Subcutaneous abdominal adipose tissue (tissue), 5 donors: ENCODE data around the gene GOLGA5.
"Not testable (repeated sequence)": the region's sequence is repeated elsewhere in the genome, so short reads cannot be mapped to it uniquely, and the experiment has no call there.

Experiments
- H3K27ac ChIP-seq: one replicate; pipeline ENCODE4 v1.7.0; 2013; ENCODE audit warnings: low read depth, mild to moderate bottlenecking, inconsistent platforms, low read length, moderate library complexity
- H3K27me3 ChIP-seq, 5 donors: one replicate each; pipeline ENCODE4 v1.7.0; 2013; ENCODE audit warnings: low read length in 5 of 5, inconsistent platforms in 1 of 5; ENCODE audit not compliant: control insufficient read depth in 5 of 5, insufficient read depth in 4 of 5
- H3K36me3 ChIP-seq, 5 donors: one replicate each; pipeline ENCODE4 v1.7.0; 2013; ENCODE audit warnings: low read length in 5 of 5; ENCODE audit not compliant: control insufficient read depth in 5 of 5, insufficient read depth in 5 of 5
- H3K4me1 ChIP-seq, 5 donors: one replicate each; pipeline ENCODE4 v1.7.0; 2013; ENCODE audit warnings: low read length in 5 of 5, mild to moderate bottlenecking in 3 of 5, moderate library complexity in 1 of 5; ENCODE audit not compliant: control insufficient read depth in 5 of 5, insufficient read depth in 5 of 5
- H3K4me3 ChIP-seq, 5 donors: one replicate each; pipeline ENCODE4 v1.7.0; 2013; ENCODE audit warnings: low read length in 5 of 5, low read depth in 1 of 5
- H3K9ac ChIP-seq, 5 donors: one replicate each; pipeline ENCODE4 v1.7.0; 2013; ENCODE audit warnings: low read length in 5 of 5, mild to moderate bottlenecking in 4 of 5, moderate library complexity in 3 of 5
- H3K9me3 ChIP-seq, 5 donors: one replicate each; pipeline ENCODE4 v1.7.0; 2013; ENCODE audit warnings: low read length in 5 of 5; ENCODE audit not compliant: control insufficient read depth in 5 of 5
- donor health status: healthy.
- donor health status: healthy.
- donor health status: healthy.
- donor health status: healthy.
- donor health status: healthy.

Gene GOLGA5

GRCh38 chr14:92850492-92850891 is 56.4 kb downstream of the GOLGA5 start:
- Histone ChIP-seq H3K4me1 (peaks cover 0 to 36% (median 0%) of the 10 kb centered on the region in 5 donors), H3K9ac (no peak overlapping the region), H3K27me3 (no peaks in the 10 kb centered on the region), H3K9me3 (peaks cover 0 to 10% (median 0%) of the 10 kb centered on the region in 5 donors), H3K36me3 (no peaks in the 10 kb centered on the region), H3K27ac (no peak overlapping the region), H3K4me3 (no peak overlapping the region)

DNA sequence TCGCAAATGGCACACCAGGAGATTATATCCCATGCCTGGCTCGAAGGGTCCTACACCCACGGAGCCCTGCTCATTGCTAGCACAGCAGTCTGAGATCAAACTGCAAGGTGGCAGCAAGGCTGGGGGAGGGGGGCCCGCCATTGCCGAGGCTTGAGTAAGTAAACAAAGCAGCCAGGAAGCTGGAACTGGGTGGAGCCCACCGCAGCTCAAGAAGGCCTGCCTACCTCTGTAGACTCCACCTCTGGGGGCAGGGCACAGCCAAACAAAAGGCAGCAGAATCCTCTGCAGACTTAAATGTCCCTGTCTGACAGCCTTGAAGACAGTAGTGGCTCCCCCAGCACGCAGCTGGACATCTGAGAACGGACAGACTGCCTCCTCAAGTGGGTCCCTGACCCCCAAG is 59.0 kb downstream of the GOLGA5 start:
- H3K9ac ChIP-seq, H3K4me3 ChIP-seq, H3K27me3 ChIP-seq, H3K27ac ChIP-seq, H3K36me3 ChIP-seq, H3K9me3 ChIP-seq: not testable (repeated sequence)
- H3K4me1 ChIP-seq, result peaks cover 0 to 18% (median 0%) of the 10 kb centered on the region in 5 donors

- H3K4me1 ChIP-seq, result no peaks in the 10 kb centered on the region
- peaks cover 0 to 3% (median 0%) of the 10 kb centered on the region in 5 donors for H3K9me3 ChIP-seq
- H3K4me3 ChIP-seq, result no peak overlapping the region
- H3K27me3 ChIP-seq, result no peaks in the 10 kb centered on the region
- H3K36me3 ChIP-seq, result no peaks in the 10 kb centered on the region
- no peak overlapping the region for H3K9ac ChIP-seq
- H3K27ac ChIP-seq, result no peak overlapping the region
Observed at GRCh38 chr14:92860049-92860840, 66.1 kb downstream of the GOLGA5 start.

DNA sequence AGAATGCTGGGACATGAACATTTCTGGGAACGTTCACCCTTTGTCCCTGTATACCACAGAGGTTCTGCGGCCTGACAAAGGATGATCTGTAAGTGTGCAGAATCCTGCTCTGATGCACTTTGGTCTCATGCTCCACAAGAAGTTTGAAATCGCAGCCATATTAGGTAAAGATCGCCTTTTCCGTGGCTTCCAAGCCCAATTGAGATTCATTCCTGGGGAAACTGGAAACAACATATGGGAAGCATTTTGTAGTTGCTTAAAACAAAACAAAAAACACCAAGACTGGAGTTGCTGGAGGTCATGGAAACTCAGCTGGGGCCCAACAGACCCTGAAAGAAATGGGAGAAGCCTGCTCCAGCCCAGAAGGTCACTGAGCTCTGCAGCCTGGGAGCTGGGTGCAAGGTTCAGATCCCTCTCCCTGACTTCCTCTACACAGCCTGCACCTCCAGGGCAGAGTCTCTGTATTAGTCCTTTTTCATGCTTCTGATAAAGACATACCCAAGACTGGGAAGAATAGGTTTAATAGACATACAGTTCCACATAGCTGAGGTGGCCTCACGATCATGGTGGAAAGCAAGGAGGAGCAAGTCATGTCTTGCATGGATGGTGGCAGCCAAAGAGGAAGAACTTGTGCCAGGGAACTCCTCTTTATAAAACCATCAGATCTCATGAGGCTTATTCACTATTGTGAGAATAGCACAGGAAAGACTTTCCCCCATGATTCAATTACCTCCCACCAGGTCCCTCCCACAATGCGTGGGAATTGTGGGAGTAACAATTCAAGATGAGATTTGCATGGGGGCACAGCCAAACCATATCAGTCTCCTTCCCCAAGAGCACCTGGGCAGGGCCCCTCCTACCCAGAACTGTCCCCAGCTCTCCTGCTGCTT is 68.0 kb downstream of the GOLGA5 start:
- no peak overlapping the region for H3K4me3 ChIP-seq

GRCh38 chr14:92863286-92864080 is 69.4 kb downstream of the GOLGA5 start:
- Histone ChIP-seq H3K4me3 (no peak overlapping the region), H3K9me3 (peaks cover 2 to 14% (median 10%) of the 10 kb centered on the region in 5 donors), H3K27me3 (no peaks in the 10 kb centered on the region)

More for the DNA sequence above, 68.0 kb downstream of the GOLGA5 start:
- Histone ChIP-seq H3K4me1 (no peaks in the 10 kb centered on the region), H3K9me3 (peaks cover 2 to 14% (median 10%) of the 10 kb centered on the region in 5 donors), H3K27me3 (no peaks in the 10 kb centered on the region), H3K27ac (no peak overlapping the region), H3K36me3 (no peaks in the 10 kb centered on the region), H3K9ac (no peak overlapping the region)

DNA sequence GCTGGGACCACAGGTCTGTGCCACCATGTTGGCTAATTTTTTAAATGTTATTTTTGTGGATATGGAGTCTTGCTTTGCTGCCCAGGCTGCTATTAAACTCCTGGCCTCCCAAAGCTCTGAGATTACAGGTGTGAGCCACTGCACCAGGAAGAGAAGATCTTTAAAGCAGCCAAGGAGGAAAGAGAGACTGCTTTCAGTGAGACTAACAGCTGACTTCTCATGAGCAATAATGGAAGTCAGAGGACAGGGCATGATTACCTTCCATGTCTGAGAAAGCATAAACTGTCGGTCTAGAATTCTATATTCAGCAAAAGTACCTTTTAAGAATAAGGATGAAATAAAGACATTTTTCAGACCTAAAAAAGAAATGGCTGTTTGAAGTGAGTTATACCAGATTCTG is 71.6 kb downstream of the GOLGA5 start:
- no peak overlapping the region for H3K4me3 ChIP-seq
- H3K4me1 ChIP-seq, result peaks cover 0 to 2% (median 0%) of the 10 kb centered on the region in 5 donors
- H3K27me3 ChIP-seq, result no peaks in the 10 kb centered on the region
- H3K9ac ChIP-seq, result no peak overlapping the region
- H3K36me3 ChIP-seq, result no peaks in the 10 kb centered on the region
- H3K27ac ChIP-seq, result no peak overlapping the region
- H3K9me3 ChIP-seq, result peaks cover 2 to 14% (median 10%) of the 10 kb centered on the region in 5 donors

More at GRCh38 chr14:92863286-92864080, 69.4 kb downstream of the GOLGA5 start:
- Histone ChIP-seq H3K27ac (no peak overlapping the region), H3K9ac (no peak overlapping the region), H3K4me1 (peaks cover 0 to 2% (median 0%) of the 10 kb centered on the region in 5 donors), H3K36me3 (no peaks in the 10 kb centered on the region)

GRCh38 chr14:92866181-92866752 is 72.2 kb downstream of the GOLGA5 start:
- Histone ChIP-seq H3K4me1 (peaks cover 0 to 2% (median 0%) of the 10 kb centered on the region in 5 donors), H3K4me3 (no peak overlapping the region), H3K27me3 (no peaks in the 10 kb centered on the region), H3K27ac (no peak overlapping the region), H3K9me3 (peaks cover 2 to 14% (median 10%) of the 10 kb centered on the region in 5 donors), H3K9ac (no peak overlapping the region), H3K36me3 (no peaks in the 10 kb centered on the region)

DNA sequence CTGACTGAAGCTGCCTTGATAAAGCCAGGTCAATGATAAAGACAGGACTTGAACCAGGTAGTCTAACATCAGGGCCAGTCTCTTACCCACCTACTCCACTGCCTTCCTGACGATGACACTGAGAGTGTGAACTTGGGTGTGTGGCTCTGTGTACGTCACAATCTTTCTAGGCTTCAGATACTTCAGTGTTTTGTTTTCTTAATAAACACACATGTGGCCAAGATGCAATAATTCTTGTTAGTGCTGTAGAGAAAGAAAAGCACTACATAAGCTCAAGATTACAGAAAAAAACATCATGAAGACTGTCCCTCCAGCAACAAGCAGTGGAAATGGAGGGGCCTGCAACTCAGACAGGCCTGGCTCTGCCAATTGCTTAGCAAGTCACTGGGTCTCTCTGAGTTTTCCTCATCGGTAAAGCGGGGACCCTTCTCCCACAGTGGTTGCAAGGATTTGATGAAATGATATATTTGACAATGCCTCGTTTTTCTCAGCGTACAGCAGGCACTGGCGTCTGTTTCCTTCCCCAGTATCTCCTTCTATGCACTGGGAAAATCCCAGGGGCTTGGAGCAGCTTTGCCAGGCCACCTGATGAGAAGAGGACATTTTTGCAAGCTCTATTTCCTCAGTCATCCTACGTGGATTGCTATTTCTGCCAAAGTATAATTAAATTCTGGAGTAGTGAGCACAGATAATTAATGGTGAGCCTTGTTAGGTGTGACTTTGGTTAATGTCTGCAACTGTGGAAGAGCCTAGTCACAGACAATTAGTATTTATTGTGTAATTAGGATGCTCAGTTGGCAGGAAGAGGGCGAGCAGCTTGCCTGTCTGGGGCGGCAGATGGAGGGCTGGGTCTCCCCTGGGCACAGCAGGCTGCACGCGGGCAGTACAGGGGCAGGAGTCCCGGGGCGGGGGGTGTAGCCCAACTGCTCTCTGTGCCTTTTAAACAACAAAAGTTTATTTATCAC is 73.1 kb downstream of the GOLGA5 start:
- Histone ChIP-seq H3K27me3 (no peaks in the 10 kb centered on the region), H3K4me1 (peaks cover 0 to 2% (median 0%) of the 10 kb centered on the region in 5 donors), H3K36me3 (no peaks in the 10 kb centered on the region), H3K9me3 (peaks cover 2 to 14% (median 10%) of the 10 kb centered on the region in 5 donors), H3K27ac (no peak overlapping the region), H3K4me3 (no peak overlapping the region), H3K9ac (no peak overlapping the region)
